ENCODE measurements around the gene PNMA1.

GRCh38 chr14:73694083-73694482 is 20.1 kb downstream of the PNMA1 start:
- TF ChIP-seq EZH2phosphoT487 (IDR thresholded peaks at IDR 0.05; ENCODE audit: borderline replicate concordance, low read depth, low read length) (no peak), CTCF (conservative IDR thresholded peaks at IDR 0.05; ENCODE audit: low read length) (no peak)
